Measurements from ENCODE around the gene TM9SF1. TPM values are rescaled to one million over a fixed set of nuclear protein-coding genes. Genes with fewer than 3 reads are reported as not detected.
A peak's percentile ranks its signal among the peaks of the same experiment; 100 is the strongest.

The TM9SF1 gene
- total and polyA plus RNA-seq, 2 of the 13 experiments (the other 11 are each of a cell fraction or from before 2014, with no cell fraction given) = 83.2 to 110 TPM

- TF ChIP-seq FIP1L1 (IDR thresholded peaks at IDR 0.05; ENCODE audit: borderline replicate concordance, insufficient read depth, low read depth, low read length) (peak; percentile 99), ZNF850 (CRISPR knock-in tag; conservative IDR thresholded peaks at IDR 0.05) (no peak), ZNF652 (CRISPR knock-in tag; IDR thresholded peaks at IDR 0.05; ENCODE audit: borderline replicate concordance, low read depth) (peak; percentile 83), JARID2 (CRISPR knock-in tag; IDR thresholded peaks at IDR 0.05; ENCODE audit: insufficient replicate concordance) (peak; percentile 94), SMAD3 (CRISPR knock-in tag; IDR thresholded peaks at IDR 0.05) (peak; percentile 100), MLLT10 (CRISPR knock-in tag; IDR thresholded peaks at IDR 0.05) (no peak), ZKSCAN5 (CRISPR knock-in tag; IDR thresholded peaks at IDR 0.05) (no peak), HNF1A (IDR thresholded peaks at IDR 0.05; ENCODE audit: low read depth) (peak; percentile 74; the same call in 1 of the 2 replicates), HNF1A (CRISPR knock-in tag; IDR thresholded peaks at IDR 0.05; ENCODE audit: borderline replicate concordance) (peak; percentile 94; the same call in 1 of the 2 replicates), ZNF619 (CRISPR knock-in tag; IDR thresholded peaks at IDR 0.05) (peak; percentile 97), ZNF205 (CRISPR knock-in tag; IDR thresholded peaks at IDR 0.05) (peak; percentile 95), ZNF607 (CRISPR knock-in tag; IDR thresholded peaks at IDR 0.05; ENCODE audit: borderline replicate concordance) (peak; percentile 90), SNRNP70 (IDR thresholded peaks at IDR 0.05; ENCODE audit: low read depth, low read length) (no peak), CCAR2 (optimal IDR thresholded peaks at IDR 0.05; ENCODE audit: low read depth, low read length) (peak; percentile 69), TRIM22 (IDR thresholded peaks at IDR 0.05) (no peak; the same call in 1 of the 2 replicates), FOXK2 (IDR thresholded peaks at IDR 0.05) (no peak), NRL (CRISPR knock-in tag; IDR thresholded peaks at IDR 0.05; ENCODE audit: borderline replicate concordance) (peak; percentile 93), ZFP91 (CRISPR knock-in tag; IDR thresholded peaks at IDR 0.05; ENCODE audit: borderline replicate concordance) (peak; percentile 99)
Observed at GRCh38 chr14:24160850-24161804, 34.1 kb downstream of the TM9SF1 start, which contains the start of gene IRF9 (continued).
